Activated CD8-positive, alpha-beta T cell treated with anti-CD3 and anti-CD28 coated beads for 36 hours (primary cell): ENCODE measurements around the gene CAPN10. TPM values are rescaled to one million over a fixed set of nuclear protein-coding genes. Genes with fewer than 3 reads are reported as not detected.

ENCODE experiments used
- ATAC-seq: fragments of 200-7000 bp; cut with Tn5 transposase; one replicate; pipeline ENCODE4 v1.10.0; 2021; ENCODE audit warnings: mild to moderate bottlenecking, moderate library complexity
- CTCF ChIA-PET: fragments of 350-600 bp; sonication (Branson Sonifier 250); formaldehyde crosslinking; loops from one replicate; lab custom pipeline; 2021; ENCODE audit warnings: antibody characterized with exemption; lab: Charles Lee
- POLR2A ChIA-PET: fragments of 350-600 bp; sonication (Branson Sonifier 250); formaldehyde crosslinking; loops from one replicate; lab custom pipeline; 2021; ENCODE audit warnings: antibody characterized with exemption; lab: Charles Lee
- DNase-seq: peaks from one replicate; pipeline ENCODE4 v3.0.0-alpha.2; 2020
- H3K27ac Mint-ChIP-seq: one replicate; pipeline ENCODE4 v1.8.0; 2021; ENCODE audit warnings: mild to moderate bottlenecking, mixed read lengths
- H3K27me3 Mint-ChIP-seq: one replicate; pipeline ENCODE4 v1.8.0; 2021; ENCODE audit warnings: mixed read lengths
- H3K36me3 Mint-ChIP-seq: one replicate; pipeline ENCODE4 v1.8.0; 2021; ENCODE audit warnings: low read depth, mixed read lengths
- H3K4me1 Mint-ChIP-seq: one replicate; pipeline ENCODE4 v1.8.0; 2021; ENCODE audit warnings: low read depth, mixed read lengths
- H3K4me3 Mint-ChIP-seq: one replicate; pipeline ENCODE4 v1.8.0; 2021; ENCODE audit warnings: mild to moderate bottlenecking, moderate library complexity, mixed read lengths
- H3K9me3 Mint-ChIP-seq: one replicate; pipeline ENCODE4 v1.8.0; 2021; ENCODE audit warnings: mixed read lengths
- intact Hi-C: fragments of 100-400 bp; cut with micrococcal nuclease; formaldehyde crosslinking; loops from one replicate; pipeline ENCODE4 v1.10.0; 2022
- total RNA-seq, 2 experiments: library from RNA; stranded (reverse); gene quantifications; one replicate each; pipeline ENCODE4 v1.2.3, GENCODE V29; 2021
- TF ChIP-seq, protein P1 (sequence below): fragments of 200-600 bp; IDR thresholded peaks from one replicate; pipeline ENCODE4 v1.8.0; 2022; ENCODE audit warnings: antibody characterized with exemption, mild to moderate bottlenecking

The CAPN10 gene
- total RNA-seq, 2 experiments from 2014 or later: 26.8 to 29.1 TPM

DNA sequence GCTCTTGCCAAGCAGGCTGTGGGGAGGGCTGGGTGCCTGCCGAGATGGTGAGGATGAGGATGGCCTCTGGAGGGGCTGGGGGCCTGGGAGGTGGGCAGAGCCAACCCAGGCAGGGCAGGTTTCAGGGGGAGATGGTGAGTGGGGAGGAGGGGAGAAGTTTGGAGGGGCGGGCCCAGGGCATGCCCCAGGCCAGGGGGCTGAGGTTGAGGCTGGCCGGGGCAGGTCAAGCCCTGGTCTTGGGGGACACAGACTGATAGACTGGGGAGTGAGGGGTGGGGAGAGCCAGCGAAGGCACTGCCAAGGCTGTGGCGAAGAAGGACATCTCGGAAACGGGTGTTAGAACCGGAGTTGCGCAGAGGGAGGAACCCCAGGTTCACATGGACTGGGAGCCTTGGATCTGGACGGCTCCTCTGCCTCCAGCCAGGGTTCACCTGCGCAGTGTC is 12.6 kb downstream of the CAPN10 start:
- H3K27ac Mint-ChIP-seq: no peak overlapping the region
- POLR2A ChIA-PET: no interaction called here
- no peak for DNase-seq
- TF ChIP-seq, protein P1, sequence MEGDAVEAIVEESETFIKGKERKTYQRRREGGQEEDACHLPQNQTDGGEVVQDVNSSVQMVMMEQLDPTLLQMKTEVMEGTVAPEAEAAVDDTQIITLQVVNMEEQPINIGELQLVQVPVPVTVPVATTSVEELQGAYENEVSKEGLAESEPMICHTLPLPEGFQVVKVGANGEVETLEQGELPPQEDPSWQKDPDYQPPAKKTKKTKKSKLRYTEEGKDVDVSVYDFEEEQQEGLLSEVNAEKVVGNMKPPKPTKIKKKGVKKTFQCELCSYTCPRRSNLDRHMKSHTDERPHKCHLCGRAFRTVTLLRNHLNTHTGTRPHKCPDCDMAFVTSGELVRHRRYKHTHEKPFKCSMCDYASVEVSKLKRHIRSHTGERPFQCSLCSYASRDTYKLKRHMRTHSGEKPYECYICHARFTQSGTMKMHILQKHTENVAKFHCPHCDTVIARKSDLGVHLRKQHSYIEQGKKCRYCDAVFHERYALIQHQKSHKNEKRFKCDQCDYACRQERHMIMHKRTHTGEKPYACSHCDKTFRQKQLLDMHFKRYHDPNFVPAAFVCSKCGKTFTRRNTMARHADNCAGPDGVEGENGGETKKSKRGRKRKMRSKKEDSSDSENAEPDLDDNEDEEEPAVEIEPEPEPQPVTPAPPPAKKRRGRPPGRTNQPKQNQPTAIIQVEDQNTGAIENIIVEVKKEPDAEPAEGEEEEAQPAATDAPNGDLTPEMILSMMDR: no peak
- CTCF ChIA-PET: no interaction called here
- H3K27me3 Mint-ChIP-seq: no peaks in the 10 kb centered on the region
- no peaks in the 10 kb centered on the region for H3K4me1 Mint-ChIP-seq
- intact Hi-C loops: no loop called here
- H3K36me3 Mint-ChIP-seq: no peaks in the 10 kb centered on the region
- H3K4me3 Mint-ChIP-seq: no peak overlapping the region
- H3K9me3 Mint-ChIP-seq: no peaks in the 10 kb centered on the region
- ATAC-seq: no peak

DNA sequence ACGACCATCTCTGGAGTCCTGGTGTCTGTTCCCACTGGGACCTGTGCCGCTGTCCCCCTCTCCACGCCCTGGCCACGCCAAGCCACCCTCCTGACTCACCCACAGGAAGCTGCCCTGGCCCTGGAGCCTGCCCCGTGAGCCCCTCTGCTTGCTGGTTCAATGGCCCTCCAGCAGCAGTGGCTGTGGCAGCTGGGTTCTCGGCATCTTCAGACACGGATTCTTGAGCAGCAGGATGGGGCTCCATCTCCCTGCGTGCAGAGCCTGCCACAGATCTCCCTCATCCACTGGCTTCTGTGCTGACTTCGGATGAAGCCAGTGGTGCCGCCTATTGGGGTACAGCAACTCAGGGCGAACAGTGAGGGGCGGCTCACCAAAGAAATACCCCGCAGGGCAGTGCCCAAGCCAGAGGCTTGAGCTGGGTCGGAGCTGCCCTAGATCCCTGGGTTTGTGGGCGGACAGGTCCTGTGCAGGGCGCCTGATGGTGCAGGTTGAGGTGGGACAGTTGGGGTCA is 14.0 kb downstream of the CAPN10 start:
- no peaks in the 10 kb centered on the region for H3K27me3 Mint-ChIP-seq
- ATAC-seq: no peak
- H3K4me3 Mint-ChIP-seq: no peak overlapping the region
- intact Hi-C loops: no loop called here
- no peaks in the 10 kb centered on the region for H3K9me3 Mint-ChIP-seq
- TF ChIP-seq, protein P1: no peak
- ChIA-PET POLR2A (no interaction called here), CTCF (no interaction called here)
- no peaks in the 10 kb centered on the region for H3K4me1 Mint-ChIP-seq
- H3K36me3 Mint-ChIP-seq: no peaks in the 10 kb centered on the region
- H3K27ac Mint-ChIP-seq: no peak overlapping the region
- no peak for DNase-seq

DNA sequence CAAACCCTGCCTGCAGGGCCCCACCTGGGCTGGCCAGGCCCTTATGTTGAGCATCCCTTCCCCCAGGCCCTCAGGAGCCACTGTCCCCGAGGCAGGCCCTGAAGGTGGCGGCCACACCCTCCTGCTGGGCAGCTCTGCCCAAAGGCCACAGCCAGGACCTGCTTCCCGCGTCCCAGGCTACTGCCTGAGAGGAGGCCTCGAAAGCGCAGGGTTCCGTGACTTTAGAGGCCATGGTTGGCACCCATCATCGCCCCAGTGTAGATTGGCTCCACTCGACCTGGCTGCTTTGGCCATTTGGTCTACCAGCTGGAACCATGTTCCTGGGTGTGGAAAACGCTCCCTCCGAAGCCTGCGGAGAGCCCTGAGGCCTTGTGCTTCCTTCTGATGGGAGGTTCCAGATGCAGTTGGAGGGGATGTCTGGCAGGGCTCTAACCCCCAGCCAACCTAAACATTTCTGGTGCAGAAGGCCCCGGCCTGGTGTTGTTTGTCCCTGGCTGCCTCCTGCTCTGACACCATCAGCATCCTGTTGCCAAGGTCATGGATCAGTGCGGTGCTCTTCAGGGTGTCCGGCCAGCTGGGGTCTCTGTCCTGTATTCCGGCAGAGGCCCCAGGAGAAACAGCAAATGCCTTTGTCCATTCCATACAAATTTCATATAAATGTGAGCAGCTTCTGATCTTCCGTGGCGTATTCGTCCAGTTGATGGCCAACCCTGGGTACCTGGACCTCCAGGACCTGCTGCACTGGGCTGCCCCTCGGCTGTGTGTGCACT is 14.7 kb downstream of the CAPN10 start:
- intact Hi-C loops: no loop called here
- DNase-seq: no peak
- Mint-ChIP-seq H3K9me3 (no peaks in the 10 kb centered on the region), H3K27me3 (no peaks in the 10 kb centered on the region), H3K36me3 (no peaks in the 10 kb centered on the region), H3K4me3 (no peak overlapping the region), H3K4me1 (no peaks in the 10 kb centered on the region), H3K27ac (no peak overlapping the region)
- no peak for ATAC-seq
- CTCF ChIA-PET: no interaction called here
- TF ChIP-seq, protein P1: no peak
- POLR2A ChIA-PET: no interaction called here

DNA sequence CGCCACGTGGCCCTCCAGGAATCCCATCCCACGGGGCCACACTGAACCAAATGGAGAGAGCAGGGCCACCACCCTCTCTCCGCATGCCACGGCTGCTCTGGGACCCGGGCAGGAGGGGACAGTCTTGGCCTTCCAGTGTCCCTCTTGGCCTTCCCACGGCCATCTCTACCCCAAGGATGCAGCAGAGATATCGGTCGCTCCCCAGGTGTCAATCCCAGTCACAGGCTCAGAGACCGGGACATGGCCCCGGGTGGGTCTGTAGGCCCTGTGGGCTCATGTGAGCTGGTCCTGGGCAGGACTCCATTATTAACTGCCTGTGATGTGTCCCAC is 15.3 kb downstream of the CAPN10 start:
- H3K27me3 Mint-ChIP-seq: no peaks in the 10 kb centered on the region
- no peaks in the 10 kb centered on the region for H3K4me1 Mint-ChIP-seq
- no peak for DNase-seq
- ChIA-PET POLR2A (no interaction called here), CTCF (no interaction called here)
- TF ChIP-seq, protein P1: no peak
- no peak overlapping the region for H3K4me3 Mint-ChIP-seq
- no peaks in the 10 kb centered on the region for H3K9me3 Mint-ChIP-seq
- no peak for ATAC-seq
- intact Hi-C loops: no loop called here
- no peak overlapping the region for H3K27ac Mint-ChIP-seq
- no peaks in the 10 kb centered on the region for H3K36me3 Mint-ChIP-seq

DNA sequence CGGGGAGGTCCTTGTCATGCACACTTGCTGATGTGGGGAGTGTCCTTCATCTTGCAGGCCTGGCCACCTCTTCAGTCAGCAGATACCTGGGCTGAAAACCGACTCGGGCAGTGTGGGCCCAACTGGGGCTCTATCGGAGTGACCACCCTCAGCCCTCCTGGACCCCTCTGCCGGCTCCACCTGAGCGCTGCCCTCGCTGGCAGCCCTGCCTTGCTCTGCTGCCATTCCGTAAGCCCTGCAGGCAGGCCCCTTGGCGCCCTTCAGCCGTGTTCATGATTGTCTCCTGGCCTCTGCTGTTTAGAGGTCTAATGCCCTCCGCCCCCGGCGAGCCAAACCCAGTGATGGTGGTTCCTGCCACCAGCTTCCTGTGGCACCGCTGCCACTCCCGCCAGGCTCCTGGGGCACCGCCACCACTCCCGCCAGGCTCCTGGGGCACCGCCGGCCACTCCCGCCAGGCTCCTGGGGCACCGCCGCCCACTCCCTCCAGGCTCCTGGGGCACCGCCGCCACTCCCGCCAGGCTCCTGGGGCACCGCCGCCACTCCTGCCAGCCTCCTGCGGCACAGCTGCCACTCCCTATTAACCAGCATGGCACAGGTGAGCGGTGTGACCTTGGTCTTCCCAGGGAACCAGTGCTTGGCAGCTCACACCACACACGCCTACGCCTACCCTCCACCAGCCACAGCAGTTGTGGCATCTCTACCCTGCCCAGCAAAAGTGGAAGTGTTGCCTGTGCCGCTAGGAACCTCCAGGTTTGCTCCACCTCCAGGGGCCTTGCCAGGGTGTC is 15.9 kb downstream of the CAPN10 start:
- ATAC-seq: no peak
- Mint-ChIP-seq H3K36me3 (no peaks in the 10 kb centered on the region), H3K9me3 (no peaks in the 10 kb centered on the region), H3K4me1 (no peaks in the 10 kb centered on the region), H3K4me3 (no peak overlapping the region), H3K27me3 (no peaks in the 10 kb centered on the region), H3K27ac (no peak overlapping the region)
- TF ChIP-seq, protein P1: no peak
- intact Hi-C loops: no loop called here
- DNase-seq: no peak
- POLR2A ChIA-PET: no interaction called here
- CTCF ChIA-PET: no interaction called here
